Bronchial epithelial cell (primary cell): ENCODE measurements around the gene PIGQ. TPM values are rescaled to one million over a fixed set of nuclear protein-coding genes. Genes with fewer than 3 reads are reported as not detected.

Experiments
- DNase-seq: peaks from one replicate; pipeline ENCODE4 v3.0.0-alpha.2; 2010; ENCODE audit warnings: low read depth
- FAIRE-seq: peaks from 2 replicates; lab custom pipeline; 2011; peaks lifted over from hg19 to GRCh38; lab: Jason Lieb, UNC
- H3K27me3 ChIP-seq: 2 replicates; pipeline ENCODE4 v1.5.1; 2011; ENCODE audit warnings: low read length; ENCODE audit not compliant: control insufficient read depth, insufficient read depth
- H3K36me3 ChIP-seq: 2 replicates; pipeline ENCODE4 v1.5.1; 2011; ENCODE audit warnings: low read length; ENCODE audit not compliant: control insufficient read depth, insufficient read depth
- H3K4me3 ChIP-seq: 2 replicates; pipeline ENCODE4 v1.5.1; 2011; ENCODE audit warnings: mild to moderate bottlenecking, low read depth, low read length, control low read depth
- CTCF ChIP-seq: IDR thresholded peaks from 2 replicates; pipeline ENCODE4 v1.5.1; 2011; ENCODE audit warnings: mild to moderate bottlenecking, moderate library complexity, low read length, control low read depth, inconsistent platforms; ENCODE audit not compliant: insufficient read depth, severe bottlenecking
- total RNA-seq: library from RNA; depleted of rRNA; stranded (reverse); fragments of >200 nt; gene quantifications from 2 replicates; pipeline ENCODE4 v1.2.1, GENCODE V29; 2014

PIGQ gene
- total RNA-seq, 1 donor from 2014 or later, result 17.9 TPM

GRCh38 chr16:561413-561794 lies 8.4 kb upstream of the PIGQ start:
- FAIRE-seq (no peak), DNase-seq (no peak)
- peaks cover 17% of the 10 kb centered on the region for H3K27me3 ChIP-seq
- no peak for TF ChIP-seq CTCF
- H3K4me3 ChIP-seq, result no peak overlapping the region
- H3K36me3 ChIP-seq, result no peaks in the 10 kb centered on the region

GRCh38 chr16:561957-562938 lies 7.5 kb upstream of the PIGQ start:
- Histone ChIP-seq H3K4me3 (no peak overlapping the region), H3K27me3 (peaks cover 17% of the 10 kb centered on the region), H3K36me3 (no peaks in the 10 kb centered on the region)
- no peak for DNase-seq
- TF ChIP-seq CTCF, result no peak
- no peak for FAIRE-seq

GRCh38 chr16:563072-563644 lies 6.6 kb upstream of the PIGQ start:
- Histone ChIP-seq H3K27me3 (peaks cover 17% of the 10 kb centered on the region), H3K4me3 (no peak overlapping the region), H3K36me3 (no peaks in the 10 kb centered on the region)
- DNase-seq (no peak), FAIRE-seq (no peak)
- no peak for TF ChIP-seq CTCF

- DNase-seq, result no peak
- H3K36me3 ChIP-seq, result no peaks in the 10 kb centered on the region
- no peak overlapping the region for H3K4me3 ChIP-seq
- no peak for TF ChIP-seq CTCF
- H3K27me3 ChIP-seq, result peaks cover 9% of the 10 kb centered on the region
- no peak for FAIRE-seq
Measured at GRCh38 chr16:564690-565418, 4.9 kb upstream of the PIGQ start.

- TF ChIP-seq CTCF, result no peak
- Histone ChIP-seq H3K27me3 (peaks cover 9% of the 10 kb centered on the region), H3K36me3 (no peaks in the 10 kb centered on the region), H3K4me3 (no peak overlapping the region)
- DNase-seq (no peak), FAIRE-seq (no peak)
Measured at GRCh38 chr16:565419-566330, 4.1 kb upstream of the PIGQ start.
